A673 (cell line): ENCODE measurements around the gene DESI2. TPM values are rescaled to one million over a fixed set of nuclear protein-coding genes. Genes with fewer than 3 reads are reported as not detected.
A peak's percentile ranks its signal among the peaks of the same experiment; 100 is the strongest.

ENCODE experiments used
- BruUV-seq: library from RNA; stranded (reverse); fragments of 400-500 nt; replicated peaks from 2 replicates; lab custom pipeline; 2021; lab: Mats Ljungman, UMichigan
- CTCF ChIA-PET: fragments of 300-600 bp; sonication (Branson Sonifier 250); formaldehyde crosslinking; loops from one replicate; lab custom pipeline; 2022; ENCODE audit warnings: antibody characterized with exemption; lab: Charles Lee
- POLR2A ChIA-PET: fragments of 300-600 bp; sonication (Branson Sonifier 250); formaldehyde crosslinking; loops from one replicate; lab custom pipeline; 2022; ENCODE audit warnings: antibody characterized with exemption; ENCODE audit not compliant: low non-redundant PET; lab: Charles Lee
- DNase-seq: peaks from one replicate; pipeline ENCODE4 v3.0.0-alpha.2; 2015; ENCODE audit warnings: low spot score
- H3K27ac ChIP-seq: fragments of 200-600 bp; sonication (generic); 2 replicates; pipeline ENCODE4 v1.5.1; 2016; ENCODE audit warnings: mixed run types, low read depth, mild to moderate bottlenecking, mixed read lengths, antibody characterized with exemption, low read length; ENCODE audit not compliant: poor library complexity, severe bottlenecking
- H3K27me3 ChIP-seq: fragments of 200-600 bp; sonication (generic); replicated peaks from 2 replicates; pipeline ENCODE4 v1.6.1; 2017; ENCODE audit warnings: mixed run types, low read depth, mild to moderate bottlenecking, mixed read lengths, antibody characterized with exemption, low read length; ENCODE audit not compliant: insufficient read depth, poor library complexity
- H3K36me3 ChIP-seq: fragments of 200-600 bp; sonication (generic); 2 replicates; pipeline ENCODE4 v1.6.1; 2016; ENCODE audit warnings: mixed run types, mild to moderate bottlenecking, mixed read lengths, antibody characterized with exemption, low read length; ENCODE audit not compliant: insufficient read depth, poor library complexity, severe bottlenecking
- H3K4me1 ChIP-seq: fragments of 200-600 bp; sonication (generic); 2 replicates; pipeline ENCODE4 v1.6.1; 2017; ENCODE audit warnings: mixed run types, mild to moderate bottlenecking, mixed read lengths, antibody characterized with exemption, low read length; ENCODE audit not compliant: insufficient read depth, poor library complexity, severe bottlenecking
- H3K4me3 ChIP-seq: fragments of 200-600 bp; sonication (generic); 2 replicates; pipeline ENCODE4 v1.5.1; 2016; ENCODE audit warnings: low read depth, mixed run types, mild to moderate bottlenecking, mixed read lengths, low read length; ENCODE audit not compliant: poor library complexity, severe bottlenecking
- H3K9me3 ChIP-seq: fragments of 200-600 bp; sonication (generic); 2 replicates; pipeline ENCODE4 v1.6.1; 2016; ENCODE audit warnings: mixed run types, low read depth, mild to moderate bottlenecking, mixed read lengths, antibody characterized with exemption, low read length; ENCODE audit not compliant: poor library complexity, severe bottlenecking
- EZH2 ChIP-seq: fragments of 200-600 bp; sonication (generic); IDR thresholded peaks from 2 replicates; pipeline ENCODE4 v1.6.1; 2017; ENCODE audit warnings: borderline replicate concordance, low read depth, mild to moderate bottlenecking, mixed read lengths, antibody characterized with exemption, low read length; ENCODE audit not compliant: poor library complexity, severe bottlenecking
- intact Hi-C: fragments of 100-400 bp; cut with micrococcal nuclease; formaldehyde crosslinking; loops from one replicate; pipeline ENCODE4 v1.10.0; 2022; ENCODE audit not compliant: unreplicated experiment
- total RNA-seq: library from RNA; stranded (reverse); gene quantifications from 2 replicates; pipeline ENCODE4 v1.2.3, GENCODE V29; 2021
- TF ChIP-seq, protein P1 (sequence below): fragments of 300-800, 200-600 bp; sonication (generic); conservative IDR thresholded peaks from 2 replicates; pipeline ENCODE4 v1.5.1; 2017; ENCODE audit warnings: low read depth, mild to moderate bottlenecking, antibody characterized with exemption, low read length, moderate library complexity, mixed read lengths

The DESI2 gene
- total RNA-seq, 1 experiment from 2014 or later, result 47.7 TPM

GRCh38 chr1:244672946-244673682 is 20.2 kb downstream of the DESI2 start:
- TF ChIP-seq EZH2, result no peak
- TF ChIP-seq, protein P1, sequence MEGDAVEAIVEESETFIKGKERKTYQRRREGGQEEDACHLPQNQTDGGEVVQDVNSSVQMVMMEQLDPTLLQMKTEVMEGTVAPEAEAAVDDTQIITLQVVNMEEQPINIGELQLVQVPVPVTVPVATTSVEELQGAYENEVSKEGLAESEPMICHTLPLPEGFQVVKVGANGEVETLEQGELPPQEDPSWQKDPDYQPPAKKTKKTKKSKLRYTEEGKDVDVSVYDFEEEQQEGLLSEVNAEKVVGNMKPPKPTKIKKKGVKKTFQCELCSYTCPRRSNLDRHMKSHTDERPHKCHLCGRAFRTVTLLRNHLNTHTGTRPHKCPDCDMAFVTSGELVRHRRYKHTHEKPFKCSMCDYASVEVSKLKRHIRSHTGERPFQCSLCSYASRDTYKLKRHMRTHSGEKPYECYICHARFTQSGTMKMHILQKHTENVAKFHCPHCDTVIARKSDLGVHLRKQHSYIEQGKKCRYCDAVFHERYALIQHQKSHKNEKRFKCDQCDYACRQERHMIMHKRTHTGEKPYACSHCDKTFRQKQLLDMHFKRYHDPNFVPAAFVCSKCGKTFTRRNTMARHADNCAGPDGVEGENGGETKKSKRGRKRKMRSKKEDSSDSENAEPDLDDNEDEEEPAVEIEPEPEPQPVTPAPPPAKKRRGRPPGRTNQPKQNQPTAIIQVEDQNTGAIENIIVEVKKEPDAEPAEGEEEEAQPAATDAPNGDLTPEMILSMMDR, result no peak
- no peak for DNase-seq
- peak overlapping the region; percentile 25 for H3K27ac ChIP-seq
- intact Hi-C loops, result no loop called here
- no TSS peak for BruUV-seq
- H3K27me3 ChIP-seq, result no peaks in the 10 kb centered on the region
- H3K4me3 ChIP-seq, result no peak overlapping the region
- CTCF ChIA-PET, result no interaction called here
- POLR2A ChIA-PET, result no interaction called here
- H3K9me3 ChIP-seq, result no peaks in the 10 kb centered on the region
- H3K36me3 ChIP-seq, result no peaks in the 10 kb centered on the region
- peaks cover 16% of the 10 kb centered on the region for H3K4me1 ChIP-seq

DNA sequence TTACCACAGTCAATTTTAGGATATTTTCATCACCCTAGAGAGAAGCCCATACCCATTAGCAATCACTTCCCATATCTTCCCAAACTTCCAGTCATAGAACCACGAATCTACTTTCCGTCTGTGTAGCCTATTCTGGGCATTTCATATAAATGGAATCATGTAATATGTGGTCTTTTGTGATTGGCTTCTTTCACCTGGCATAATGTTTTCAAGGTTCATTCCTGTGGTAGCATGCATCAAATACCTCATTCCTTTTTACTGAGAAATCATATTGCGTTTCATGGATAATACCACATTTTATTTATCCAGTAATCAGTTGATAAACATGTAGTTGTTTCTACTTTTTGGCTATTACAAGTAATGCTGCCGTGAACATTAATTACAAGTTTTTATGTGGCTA is 21.5 kb downstream of the DESI2 start:
- CTCF ChIA-PET, result no interaction called here
- H3K9me3 ChIP-seq, result no peaks in the 10 kb centered on the region
- no peak overlapping the region for H3K27ac ChIP-seq
- no peaks in the 10 kb centered on the region for H3K36me3 ChIP-seq
- POLR2A ChIA-PET, result no interaction called here
- peaks cover 16% of the 10 kb centered on the region for H3K4me1 ChIP-seq
- no peak for DNase-seq
- no peak overlapping the region for H3K4me3 ChIP-seq
- no peaks in the 10 kb centered on the region for H3K27me3 ChIP-seq
- TF ChIP-seq, protein P1, result no peak
- no peak for TF ChIP-seq EZH2
- BruUV-seq, result no TSS peak
- intact Hi-C loops, result no loop called here

DNA sequence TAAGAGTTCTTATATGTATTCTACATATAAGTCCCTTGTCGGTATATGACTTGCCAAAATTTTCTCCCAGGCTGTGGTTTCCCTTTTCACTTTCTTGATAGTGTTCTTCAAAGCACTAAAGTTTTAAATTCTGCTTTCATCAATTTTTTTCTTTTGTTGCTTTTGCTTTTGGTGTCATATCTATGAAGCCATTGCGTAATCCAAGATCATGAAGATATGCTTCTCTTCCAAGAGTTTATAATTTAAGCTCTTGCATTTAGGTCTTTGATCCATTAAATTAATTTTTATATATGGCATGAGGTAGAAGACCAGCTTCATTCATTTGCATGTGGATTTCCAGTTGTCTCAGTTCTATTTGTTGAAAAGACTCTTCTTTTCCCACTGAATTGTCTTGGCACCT is 22.2 kb downstream of the DESI2 start:
- no peak for DNase-seq
- H3K27ac ChIP-seq, result no peak overlapping the region
- H3K36me3 ChIP-seq, result no peaks in the 10 kb centered on the region
- ChIA-PET POLR2A (no interaction called here), CTCF (no interaction called here)
- no peaks in the 10 kb centered on the region for H3K9me3 ChIP-seq
- intact Hi-C loops, result no loop called here
- peaks cover 16% of the 10 kb centered on the region for H3K4me1 ChIP-seq
- no peak overlapping the region for H3K4me3 ChIP-seq
- BruUV-seq, result no TSS peak
- H3K27me3 ChIP-seq, result no peaks in the 10 kb centered on the region
- TF ChIP-seq EZH2, result no peak
- TF ChIP-seq, protein P1, result no peak
